Ovary (tissue), 9 donors: ENCODE measurements around the gene LILRA1. TPM values are rescaled to one million over a fixed set of nuclear protein-coding genes. Genes with fewer than 3 reads are reported as not detected.
"Not testable (repeated sequence)": the region's sequence is repeated elsewhere in the genome, so short reads cannot be mapped to it uniquely, and the experiment has no call there.

ENCODE experiments used
- DNase-seq, 5 donors: peaks; one replicate each; pipeline ENCODE4 v3.0.0-alpha.2; 2019 to 2020
- H3K27ac ChIP-seq, 2 donors: fragments of 200-600 bp; one replicate each; pipeline versions ENCODE4 v1.5.1 to v1.8.0; 2019 to 2022
- H3K27me3 ChIP-seq: fragments of 200-600 bp; one replicate; pipeline ENCODE4 v1.8.0; 2022
- H3K36me3 ChIP-seq: fragments of 200-600 bp; sonication (generic); one replicate; pipeline ENCODE4 v1.5.1; 2019
- H3K4me1 ChIP-seq: one replicate; pipeline ENCODE4 v1.8.1; 2013; ENCODE audit warnings: mild to moderate bottlenecking, moderate library complexity; ENCODE audit not compliant: insufficient read depth
- H3K4me3 ChIP-seq: fragments of 200-600 bp; sonication (generic); one replicate; pipeline ENCODE4 v1.5.1; 2017
- H3K9me3 ChIP-seq, 2 donors: fragments of 200-600 bp in 1 of 2; sonication (generic) in 1 of 2; one replicate each; pipeline versions ENCODE4 v1.5.1 to v1.8.1; 2013 to 2019; ENCODE audit warnings: mild to moderate bottlenecking in 1 of 2, moderate library complexity in 1 of 2
- EP300 ChIP-seq: sonication (generic); formaldehyde crosslinking; IDR thresholded peaks from one replicate; pipeline ENCODE4 v1.6.1; 2017; ENCODE audit warnings: antibody characterized with exemption
- POLR2A ChIP-seq: fragments of 450-650 bp; IDR thresholded peaks from one replicate; pipeline ENCODE4 v1.6.1; 2017; ENCODE audit warnings: antibody characterized with exemption, mild to moderate bottlenecking, moderate library complexity
- WGBS, 3 donors: extraction: QIAGEN DNeasy Blood & Tissue Kit in 1 of 3; methylation state at CpG; one replicate each; pipeline versions ENCODE4 v1.1.5 to v1.1.7; 2013 to 2017; 5-methylcytosine and 5-hydroxymethylcytosine counted together
- intact Hi-C, 4 donors: fragments of 100-400 bp; cut with DNase I; formaldehyde crosslinking; loops; one replicate each; pipeline versions ENCODE4 v1.11.0 to v1.15.1; 2022 to 2023
- polyA plus RNA-seq, 2 donors: library from polyadenylated mRNA; stranded (reverse); fragments of 200-250 nt in 1 of 2; fragments of 350-450 nt in 1 of 2; fragmentation: Illumina TruSeq in 1 of 2; extraction: RNeasy Lipid Tissue Mini Kit (QIAGEN cat#74804) in 1 of 2; gene quantifications; one replicate each; pipeline ENCODE4 v1.2.3, GENCODE V29; 2013 to 2014
- total RNA-seq, 7 donors: library from RNA; depleted of rRNA in 2 of 7; stranded (reverse); fragments of >200 nt in 2 of 7; fragmentation: NEBNext Ultra II Directional in 3 of 7; extraction: Animal tissue kit (Norgen Biotek cat#: 25700) in 3 of 7; gene quantifications; one replicate each; pipeline versions ENCODE4 v1.1.0 to v1.2.4, GENCODE V29; 2016 to 2023
- TF ChIP-seq, protein P1 (sequence below), 3 donors: fragments of 450-650 bp in 2 of 3; fragments of 200-600 bp in 1 of 3; IDR thresholded peaks; one replicate each; pipeline versions ENCODE4 v1.5.1 to v1.8.0; 2016 to 2022; ENCODE audit warnings: antibody characterized with exemption in 3 of 3, mild to moderate bottlenecking in 1 of 3
- donor health status: DM: no; HTN: no; CAD: no; lungs with moderate emphysema.
- donor health status: DM: no; HTN: no; CAD: no.
- donor health status: Bipolar disorder and iron deficiency.
- donor health status: DM: yes; HTN: yes; CAD: no.
- donor health status: DM: no; HTN: no; CAD: no.
- donor health status: DM: yes; HTN: yes; CAD: no.

The LILRA1 gene
- total and polyA plus RNA-seq, 9 donors: 0.15 to 3.1 (median 0.36) TPM

GRCh38 chr19:54574527-54575056, 18.8 kb upstream of the LILRA1 start:
- no peak overlapping the region for H3K27ac ChIP-seq
- no peaks in the 10 kb centered on the region for H3K27me3 ChIP-seq
- 69 to 81% (median 72%) methylated on average over 12 of the region's 12 CpGs for WGBS, 3 donors
- TF ChIP-seq POLR2A (no peak), EP300 (no peak)
- TF ChIP-seq, protein P1, sequence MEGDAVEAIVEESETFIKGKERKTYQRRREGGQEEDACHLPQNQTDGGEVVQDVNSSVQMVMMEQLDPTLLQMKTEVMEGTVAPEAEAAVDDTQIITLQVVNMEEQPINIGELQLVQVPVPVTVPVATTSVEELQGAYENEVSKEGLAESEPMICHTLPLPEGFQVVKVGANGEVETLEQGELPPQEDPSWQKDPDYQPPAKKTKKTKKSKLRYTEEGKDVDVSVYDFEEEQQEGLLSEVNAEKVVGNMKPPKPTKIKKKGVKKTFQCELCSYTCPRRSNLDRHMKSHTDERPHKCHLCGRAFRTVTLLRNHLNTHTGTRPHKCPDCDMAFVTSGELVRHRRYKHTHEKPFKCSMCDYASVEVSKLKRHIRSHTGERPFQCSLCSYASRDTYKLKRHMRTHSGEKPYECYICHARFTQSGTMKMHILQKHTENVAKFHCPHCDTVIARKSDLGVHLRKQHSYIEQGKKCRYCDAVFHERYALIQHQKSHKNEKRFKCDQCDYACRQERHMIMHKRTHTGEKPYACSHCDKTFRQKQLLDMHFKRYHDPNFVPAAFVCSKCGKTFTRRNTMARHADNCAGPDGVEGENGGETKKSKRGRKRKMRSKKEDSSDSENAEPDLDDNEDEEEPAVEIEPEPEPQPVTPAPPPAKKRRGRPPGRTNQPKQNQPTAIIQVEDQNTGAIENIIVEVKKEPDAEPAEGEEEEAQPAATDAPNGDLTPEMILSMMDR (IDR thresholded peaks at IDR 0.05): no peak
- no peak overlapping the region for H3K4me3 ChIP-seq
- no peaks in the 10 kb centered on the region for H3K4me1 ChIP-seq
- H3K36me3 ChIP-seq: no peaks in the 10 kb centered on the region
- DNase-seq: no peak
- H3K9me3 ChIP-seq: no peaks in the 10 kb centered on the region
- intact Hi-C loops: no loop called here

GRCh38 chr19:54575205-54575604, 18.2 kb upstream of the LILRA1 start:
- 67 to 81% (median 71%) methylated on average over 8 to 9 of the region's 9 CpGs for WGBS, 3 donors
- H3K27ac ChIP-seq, H3K4me1 ChIP-seq, H3K4me3 ChIP-seq, DNase-seq, H3K27me3 ChIP-seq, intact Hi-C loops, H3K9me3 ChIP-seq, H3K36me3 ChIP-seq: not testable (repeated sequence)

DNA sequence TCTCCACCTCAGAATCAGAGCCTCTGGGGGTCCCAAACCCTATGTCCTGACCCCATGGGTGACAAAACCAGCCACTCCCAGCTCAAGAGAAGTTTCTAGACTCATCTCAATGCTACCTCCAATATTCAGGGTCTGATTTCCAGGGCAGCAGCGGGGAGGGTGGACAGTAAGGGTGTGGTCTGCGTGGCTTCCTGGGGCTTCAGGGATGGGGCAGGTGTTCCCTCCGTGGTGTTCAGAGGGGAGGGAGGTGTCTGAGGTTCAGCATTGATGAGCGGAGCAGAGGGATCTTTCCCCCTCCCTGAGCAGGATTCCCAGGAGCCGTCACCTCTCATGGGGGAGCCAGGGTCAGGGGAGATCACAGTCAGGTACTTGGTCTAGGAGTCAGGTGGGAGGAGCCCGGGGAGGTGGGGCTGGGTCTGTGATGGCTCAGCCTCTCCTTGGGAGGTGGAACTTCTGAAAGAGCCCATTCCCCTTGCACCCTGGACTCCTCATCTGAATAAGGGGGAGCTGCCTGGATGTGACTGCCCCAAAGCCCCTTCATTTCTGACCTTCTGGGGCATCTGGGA, 16.9 kb upstream of the LILRA1 start:
- H3K27ac ChIP-seq: no peak overlapping the region
- intact Hi-C loops: no loop called here
- H3K36me3 ChIP-seq: no peaks in the 10 kb centered on the region
- H3K27me3 ChIP-seq: no peaks in the 10 kb centered on the region
- DNase-seq: no peak
- no peak overlapping the region for H3K4me3 ChIP-seq
- TF ChIP-seq EP300: no peak
- TF ChIP-seq, protein P1 (IDR thresholded peaks at IDR 0.05): no peak
- no peak for TF ChIP-seq POLR2A
- WGBS, 3 donors: 59 to 71% (median 65%) methylated on average over 6 of the region's 6 CpGs
- no peaks in the 10 kb centered on the region for H3K9me3 ChIP-seq
- no peaks in the 10 kb centered on the region for H3K4me1 ChIP-seq

- no peak for TF ChIP-seq EP300
- TF ChIP-seq POLR2A: no peak
- TF ChIP-seq, protein P1 (IDR thresholded peaks at IDR 0.05): no peak
- WGBS, 3 donors: 63 to 82% (median 72%) methylated on average over 3 of the region's 3 CpGs
- intact Hi-C loops: no loop called here
- H3K27me3 ChIP-seq: no peaks in the 10 kb centered on the region
- H3K4me3 ChIP-seq: no peak overlapping the region
- no peak for DNase-seq
- no peaks in the 10 kb centered on the region for H3K36me3 ChIP-seq
- no peaks in the 10 kb centered on the region for H3K9me3 ChIP-seq
- H3K4me1 ChIP-seq: no peaks in the 10 kb centered on the region
- no peak overlapping the region for H3K27ac ChIP-seq
Observed at GRCh38 chr19:54577334-54577733, 16.1 kb upstream of the LILRA1 start.

- H3K27me3 ChIP-seq, H3K36me3 ChIP-seq, H3K9me3 ChIP-seq, DNase-seq, H3K27ac ChIP-seq, intact Hi-C loops, H3K4me1 ChIP-seq, H3K4me3 ChIP-seq: not testable (repeated sequence)
- WGBS, 3 donors: 82 to 87% (median 85%) methylated on average over 5 of the region's 5 CpGs
Observed at GRCh38 chr19:54578268-54578667, 15.2 kb upstream of the LILRA1 start.
